ENCODE results near the gene FAM170B. TPM values are rescaled to one million over a fixed set of nuclear protein-coding genes. Genes with fewer than 3 reads are reported as not detected.

FAM170B gene
- total RNA-seq, 1 experiment from 2014 or later, result not detected

DNA sequence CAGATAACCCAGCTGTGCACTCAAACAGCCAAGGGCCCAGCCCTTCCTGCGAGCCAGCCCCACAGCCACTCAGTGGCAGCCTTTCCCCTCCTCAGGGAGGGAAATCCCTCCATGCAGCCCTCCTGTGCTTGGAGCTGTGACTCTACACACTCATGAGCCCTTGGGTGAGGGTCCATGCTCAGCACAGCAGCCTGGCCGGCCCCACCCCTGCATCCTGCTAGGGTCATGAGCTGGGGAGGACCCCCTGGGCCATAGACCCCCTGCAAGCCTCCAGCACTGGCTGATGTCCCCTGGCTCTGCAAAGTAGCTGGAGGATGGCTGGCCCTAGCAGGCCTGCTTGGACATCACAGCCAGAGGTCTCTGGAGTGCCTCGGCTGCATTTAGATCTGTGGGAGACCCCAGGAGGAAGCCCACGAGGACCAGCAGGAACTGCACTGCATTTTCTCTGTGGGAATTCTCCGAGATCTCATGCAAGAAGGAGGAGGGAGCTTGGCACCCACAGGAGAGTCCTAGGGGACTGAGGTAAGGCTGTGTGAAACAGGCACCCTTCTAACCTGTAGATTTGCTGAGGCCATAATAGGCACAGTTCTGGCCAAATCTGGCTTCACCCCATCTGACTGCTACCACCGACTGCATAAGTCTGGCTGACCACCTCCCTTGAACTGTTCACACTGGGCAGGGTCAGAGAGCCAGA lies 37.0 kb upstream of the FAM170B start:
- no peak for DNase-seq (ENCODE audit: extremely low read depth, low read depth)

GRCh38 chr10:49169776-49170175 lies 36.0 kb upstream of the FAM170B start:
- DNase-seq (ENCODE audit: extremely low read depth, low read depth), result no peak

GRCh38 chr10:49168831-49169500 lies 35.1 kb upstream of the FAM170B start:
- no peak for DNase-seq (ENCODE audit: extremely low read depth, low read depth)

DNA sequence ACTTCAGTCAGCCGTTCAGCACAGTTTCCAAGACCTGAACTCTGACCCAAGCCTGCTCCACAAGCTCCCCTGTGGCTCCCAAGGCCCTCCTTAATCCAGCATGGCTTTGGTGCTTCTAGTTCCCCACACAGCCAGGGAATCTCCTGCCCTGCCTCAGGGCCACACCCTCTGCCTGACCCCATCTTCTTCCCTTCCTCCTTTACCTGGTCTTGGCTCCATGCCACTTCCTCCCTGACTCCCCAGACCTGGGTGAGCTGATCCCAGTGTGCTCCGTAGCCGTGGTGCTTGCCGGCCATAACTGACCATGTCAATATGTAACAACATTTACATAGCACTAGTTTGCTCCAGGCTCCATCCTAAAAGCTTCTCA lies 34.3 kb upstream of the FAM170B start:
- DNase-seq (ENCODE audit: extremely low read depth, low read depth), result no peak

DNA sequence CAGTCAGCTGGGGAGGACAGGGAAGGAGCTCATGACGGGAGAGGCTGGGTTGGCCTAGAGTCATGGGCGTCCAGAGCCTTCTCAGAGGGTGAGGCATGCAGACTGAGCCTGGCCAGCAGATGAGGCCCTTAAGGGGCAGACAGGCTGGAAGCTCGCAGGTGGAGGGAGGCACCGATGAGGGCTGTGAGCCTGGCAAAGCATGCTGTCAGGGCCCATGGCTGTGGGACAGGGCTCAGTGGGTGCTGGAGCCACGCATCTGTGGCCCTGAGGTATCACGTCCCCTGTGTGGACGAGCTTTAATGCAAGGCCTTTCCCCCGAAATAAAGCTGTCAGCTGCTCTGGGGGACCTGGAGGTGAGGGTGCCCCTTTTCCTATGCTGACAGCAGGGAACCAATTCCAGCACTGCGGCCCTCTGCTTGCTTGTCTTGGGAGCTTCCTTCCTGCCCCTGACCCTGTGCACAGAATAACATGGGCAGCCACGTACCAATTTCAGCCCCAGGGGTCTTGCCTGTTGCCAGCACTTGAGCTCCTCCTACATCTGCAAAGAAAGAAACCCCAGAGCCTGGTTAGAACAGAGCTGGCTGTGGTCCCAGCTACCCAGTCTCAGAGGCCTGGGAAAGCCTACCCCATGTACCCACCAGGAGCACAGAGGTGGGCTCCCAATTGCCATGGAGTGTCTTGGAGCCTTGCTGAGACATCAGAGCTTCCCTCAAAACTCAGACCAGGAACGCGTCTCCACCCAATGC lies 33.8 kb upstream of the FAM170B start:
- no peak for DNase-seq (ENCODE audit: extremely low read depth, low read depth)

GRCh38 chr10:49166484-49167400 lies 32.9 kb upstream of the FAM170B start:
- no peak for DNase-seq (ENCODE audit: extremely low read depth, low read depth)

- no peak for DNase-seq (ENCODE audit: extremely low read depth, low read depth)
These were observed 32.1 kb upstream of the FAM170B start for GRCh38 chr10:49165821-49166483.

GRCh38 chr10:49165259-49165658 lies 31.4 kb upstream of the FAM170B start:
- DNase-seq (ENCODE audit: extremely low read depth, low read depth), result no peak

DNA sequence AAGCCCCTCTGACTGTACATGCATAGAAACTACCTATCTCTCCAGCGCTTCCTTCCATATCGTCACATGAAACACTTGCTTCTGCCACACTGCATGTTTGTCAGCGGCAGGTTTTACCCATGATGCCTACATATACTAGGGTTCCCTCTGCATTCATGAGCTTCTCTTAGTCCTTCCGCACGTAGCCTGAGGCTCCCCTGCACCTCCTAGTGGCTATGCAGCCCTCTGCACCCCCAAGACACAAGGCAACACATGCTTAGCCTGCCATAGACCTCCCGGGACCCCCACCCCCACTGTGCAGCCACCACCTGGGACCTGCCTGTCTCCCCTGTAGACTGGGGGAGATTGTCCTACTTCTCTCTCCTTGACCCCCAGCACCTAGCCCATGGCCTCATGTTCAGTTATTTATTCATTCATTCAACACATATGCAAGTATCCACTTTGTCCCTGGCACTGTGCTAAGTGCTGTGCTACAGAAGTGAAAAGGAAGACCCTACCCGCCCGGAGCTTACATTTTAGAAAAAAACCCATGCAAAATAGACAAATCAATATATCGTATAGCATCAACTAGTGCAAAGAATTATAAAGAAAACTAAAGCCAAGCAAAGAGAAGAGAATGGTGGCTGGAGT lies 30.9 kb upstream of the FAM170B start:
- no peak for DNase-seq (ENCODE audit: extremely low read depth, low read depth)

- DNase-seq (ENCODE audit: extremely low read depth, low read depth), result no peak
These were observed 29.9 kb upstream of the FAM170B start for GRCh38 chr10:49163741-49164140.

DNA sequence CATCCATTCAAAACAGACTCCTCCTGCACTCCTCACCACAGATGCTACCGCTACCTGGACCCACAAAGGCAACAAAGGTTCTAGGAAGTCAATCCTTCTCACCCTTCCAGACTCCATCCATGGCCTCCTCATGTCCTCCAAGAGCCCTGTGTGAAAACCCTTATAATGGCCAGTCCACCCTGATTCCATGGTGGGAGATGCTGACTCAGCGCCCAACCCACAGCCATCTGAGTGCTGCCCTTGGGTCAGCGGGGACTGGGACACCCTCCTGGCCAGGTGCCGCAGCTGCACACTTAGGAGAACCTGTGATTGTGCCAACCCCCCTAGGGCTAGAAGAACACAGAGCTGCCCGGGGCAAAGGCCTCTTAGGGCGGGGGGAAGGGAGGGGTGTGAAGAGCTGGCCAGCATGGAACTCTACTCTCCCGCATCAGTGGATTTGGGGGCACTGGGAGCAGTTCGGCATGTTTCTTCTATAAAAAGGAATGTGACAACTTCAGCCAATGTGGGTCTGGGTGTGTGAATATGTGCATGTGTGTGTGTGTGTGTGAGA lies 29.0 kb upstream of the FAM170B start:
- no peak for DNase-seq (ENCODE audit: extremely low read depth, low read depth)

DNA sequence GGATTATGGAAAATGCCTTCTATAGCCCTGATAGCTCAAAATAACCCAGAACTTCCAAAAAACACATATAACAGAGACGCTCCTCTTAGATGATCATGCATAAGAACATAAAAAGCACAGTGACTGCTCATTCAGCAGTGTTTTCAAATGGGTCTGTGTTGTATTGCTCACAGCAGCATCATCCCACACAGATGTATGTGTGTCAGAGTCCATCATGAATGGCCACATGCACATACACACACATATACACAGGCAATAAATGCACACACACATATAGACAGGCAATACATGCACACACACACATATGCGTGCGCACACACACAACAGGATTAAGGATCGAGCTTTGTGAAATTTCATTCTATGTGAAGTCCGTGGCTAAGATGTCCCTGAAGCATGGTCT lies 28.2 kb upstream of the FAM170B start:
- DNase-seq (ENCODE audit: extremely low read depth, low read depth), result no peak

DNA sequence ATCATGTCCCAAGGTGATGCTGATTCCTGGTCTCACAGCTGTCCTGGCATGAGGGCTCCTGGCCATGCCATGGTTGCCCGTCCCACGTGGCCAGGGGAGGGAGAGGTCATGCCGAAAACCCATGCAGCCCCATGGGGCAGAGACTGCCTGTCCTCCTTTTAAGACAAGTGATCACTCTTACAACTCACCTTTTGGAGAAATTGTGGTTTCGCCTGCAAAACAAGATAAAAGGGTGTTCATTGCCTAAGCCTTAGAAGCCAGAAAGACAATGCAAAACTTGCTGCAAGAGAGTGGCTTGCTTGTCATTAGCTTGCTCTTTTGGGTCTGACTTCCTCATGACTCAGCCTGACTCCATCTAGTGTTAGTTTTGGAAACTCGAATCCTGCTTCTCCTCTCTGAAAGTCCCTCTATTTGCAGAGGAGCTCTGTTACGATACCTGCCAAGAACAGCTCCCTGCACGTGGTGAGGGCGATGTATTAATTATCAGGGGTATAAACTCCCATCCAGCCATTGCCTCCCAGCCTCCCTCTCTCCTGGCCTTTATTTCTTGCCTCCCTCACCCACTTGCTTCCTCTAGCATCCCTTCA lies 27.7 kb upstream of the FAM170B start:
- no peak for DNase-seq (ENCODE audit: extremely low read depth, low read depth)

GRCh38 chr10:49160814-49161213 lies 27.0 kb upstream of the FAM170B start:
- no peak for DNase-seq (ENCODE audit: extremely low read depth, low read depth)

GRCh38 chr10:49160110-49160509 lies 26.3 kb upstream of the FAM170B start:
- no peak for DNase-seq (ENCODE audit: extremely low read depth, low read depth)

GRCh38 chr10:49158915-49159314 lies 25.1 kb upstream of the FAM170B start:
- no peak for DNase-seq (ENCODE audit: extremely low read depth, low read depth)

DNA sequence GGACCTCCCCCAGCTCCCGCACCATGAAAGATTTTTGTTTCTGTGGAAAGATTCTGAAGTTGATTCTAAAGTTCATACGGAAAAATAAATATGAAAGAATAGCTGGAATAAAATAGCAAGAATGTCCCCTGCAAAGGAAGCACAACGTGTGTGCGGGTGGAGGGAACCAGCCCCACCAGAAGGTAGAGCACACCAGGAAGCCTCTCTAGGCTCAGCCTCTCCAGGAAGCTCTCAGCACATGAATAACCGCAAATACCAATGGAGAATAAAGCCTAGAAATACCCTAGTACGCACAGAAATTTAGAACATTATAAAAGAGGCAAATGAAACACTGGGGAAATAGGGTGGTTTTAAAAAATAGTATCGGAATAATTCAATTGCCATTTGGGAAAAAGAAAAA lies 24.6 kb upstream of the FAM170B start:
- DNase-seq (ENCODE audit: extremely low read depth, low read depth), result no peak

- DNase-seq (ENCODE audit: extremely low read depth, low read depth), result no peak
These were observed 23.4 kb upstream of the FAM170B start for GRCh38 chr10:49157229-49157628.

DNA sequence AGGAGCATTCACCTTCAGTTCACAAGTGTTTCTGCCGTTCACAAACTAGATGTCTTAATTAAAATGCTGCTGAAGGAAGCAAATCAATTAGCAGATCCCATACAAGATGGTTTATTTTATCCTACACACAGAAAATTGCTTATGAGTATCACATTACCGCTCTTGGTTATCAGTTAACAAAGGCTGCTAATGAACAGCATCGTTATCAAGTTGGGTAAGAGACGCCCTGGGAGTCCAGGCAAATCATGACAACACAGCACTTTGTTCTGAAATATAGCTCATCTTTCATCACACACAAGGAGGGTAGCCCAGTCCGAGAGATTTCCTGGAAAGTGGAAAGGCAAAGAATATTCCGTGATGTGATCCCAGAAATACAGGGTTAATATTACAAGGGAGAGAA lies 20.8 kb upstream of the FAM170B start:
- no peak for DNase-seq (ENCODE audit: extremely low read depth, low read depth)

Data from NCI-H460 (cell line).